Stimulated activated CD8-positive, alpha-beta memory T cell treated with anti-CD3 and anti-CD28 coated beads, Interleukin-7, amount 100 ng/mL, for 1 hour (primary cell): ENCODE data around the gene TTC6.

Experiments
- DNase-seq, 2 donors: peaks; one replicate each; pipeline ENCODE4 v3.0.0-alpha.2; 2020; ENCODE audit warnings: low read depth in 2 of 2

TTC6 gene

DNA sequence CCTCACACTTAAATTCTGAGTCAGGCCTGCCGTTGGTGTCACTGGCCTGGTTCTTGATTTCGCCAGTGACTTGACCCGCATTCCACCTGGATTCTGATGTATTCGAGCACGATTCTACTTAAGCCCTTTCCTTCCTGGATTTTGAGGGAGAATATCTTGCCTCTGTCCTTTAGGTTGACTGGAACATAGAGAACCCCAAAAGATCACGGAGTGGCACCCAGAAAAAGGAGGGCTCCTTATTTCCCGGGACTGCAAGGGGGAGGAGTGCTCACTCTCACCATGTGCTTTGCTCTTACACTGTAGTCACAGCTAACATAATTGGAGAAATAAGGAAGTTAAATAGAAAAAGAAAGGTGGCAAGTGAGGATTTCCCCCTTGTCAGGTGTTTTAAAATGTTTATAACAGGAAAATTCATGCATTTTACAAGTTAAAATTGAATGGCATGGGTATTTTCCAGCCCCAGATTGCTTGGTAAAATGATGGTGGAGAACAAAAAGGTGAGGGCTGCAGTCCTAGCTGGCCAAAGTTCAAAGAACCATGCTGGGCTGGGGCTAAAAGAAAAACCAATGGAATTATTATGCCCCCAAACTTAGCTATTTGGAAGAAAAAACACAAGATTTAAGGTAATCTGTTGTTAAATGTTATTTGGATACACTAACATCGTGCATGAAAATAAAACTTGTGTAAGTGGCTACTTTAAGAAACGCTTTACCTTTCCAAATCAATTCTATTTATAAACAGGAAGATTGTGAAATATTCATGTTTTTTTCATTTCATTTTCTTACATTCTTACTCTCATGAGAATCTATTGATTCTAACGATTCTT is 9.2 kb upstream of the TTC6 start:
- DNase-seq, result no peak

DNA sequence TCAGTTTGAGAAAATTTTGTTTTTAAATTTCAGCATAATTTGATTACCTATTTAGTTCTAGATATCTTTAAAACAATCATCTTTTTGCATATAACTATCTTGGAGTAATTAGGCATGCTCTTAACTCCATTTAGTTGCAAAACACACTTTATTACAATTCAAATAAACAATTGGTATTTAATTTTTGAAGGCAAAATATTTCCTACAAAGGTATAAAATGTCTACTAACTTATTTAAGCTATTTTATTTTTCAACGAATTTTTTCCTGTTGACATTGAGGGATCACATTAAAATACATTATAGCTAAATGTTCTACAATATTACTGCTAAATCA is 8.7 kb upstream of the TTC6 start:
- DNase-seq, result no peak

DNA sequence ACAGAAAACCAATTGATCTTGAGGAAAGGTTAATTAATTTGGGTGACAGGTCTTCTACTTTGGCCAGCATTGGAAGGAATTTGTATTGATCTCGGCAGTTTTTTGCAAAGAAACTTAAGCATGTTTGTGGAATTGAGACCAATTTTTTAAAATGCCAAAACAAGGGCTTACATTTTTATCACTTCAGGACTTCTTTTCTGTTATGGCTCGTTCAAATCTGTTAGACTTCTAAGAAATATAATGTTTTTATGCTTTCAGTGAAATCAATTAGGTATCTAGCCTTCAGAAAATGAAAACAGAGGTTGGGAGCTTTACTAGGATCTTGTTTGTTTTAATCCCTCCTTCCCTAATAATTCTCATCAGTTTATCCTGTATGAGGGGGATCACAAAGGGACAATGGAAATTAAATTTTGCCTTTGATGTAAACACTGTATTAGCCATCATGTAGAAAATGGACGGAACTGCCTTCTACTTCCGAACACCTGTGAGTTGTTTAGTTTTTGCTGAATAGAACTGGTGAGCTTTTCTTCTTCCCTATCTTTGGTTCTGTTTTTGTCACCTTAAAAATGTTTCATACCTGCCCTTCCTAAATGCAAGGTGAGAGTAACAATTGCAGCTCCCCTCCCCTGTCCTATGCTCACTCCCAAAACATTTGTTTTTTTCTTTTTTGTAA is 8.2 kb upstream of the TTC6 start:
- DNase-seq, result no peak

DNA sequence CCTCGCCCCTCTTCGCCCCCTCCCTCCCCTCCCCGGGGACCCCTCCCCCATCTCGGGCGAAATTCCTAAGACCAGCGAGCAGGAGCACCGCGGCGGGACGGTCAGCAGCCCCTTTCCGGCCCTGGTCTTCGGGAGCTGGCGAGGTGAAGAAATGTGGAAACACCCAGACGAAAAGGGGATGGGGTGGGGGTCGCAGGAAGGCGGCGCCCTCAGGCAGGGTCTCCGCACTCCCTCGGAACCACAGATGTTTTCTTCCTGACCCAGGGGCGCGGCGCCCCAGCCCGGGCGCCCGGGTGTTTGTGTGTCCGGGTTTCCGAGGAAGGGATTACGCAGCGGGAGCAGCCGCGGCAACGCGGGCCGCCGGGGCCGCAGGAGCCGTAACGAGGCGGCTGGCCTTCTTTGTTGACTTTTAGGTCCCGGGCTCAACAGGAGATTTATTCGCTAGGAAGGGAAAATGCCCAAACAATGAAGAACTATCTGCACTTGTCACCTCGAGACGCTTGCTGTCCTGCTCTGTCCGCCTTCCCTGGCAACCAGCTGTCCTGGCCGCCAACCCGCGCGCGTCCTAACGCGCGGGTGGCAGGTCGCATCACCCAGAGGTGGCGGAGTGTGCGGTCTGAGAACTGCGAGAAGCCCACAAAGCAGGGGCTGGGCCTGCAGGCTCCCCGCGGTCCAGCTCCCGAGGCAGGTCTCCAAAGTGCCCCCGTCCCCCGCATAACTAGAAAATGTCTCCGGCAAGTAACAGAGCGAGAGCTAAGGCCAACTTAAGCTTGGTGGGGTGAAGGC is 7.4 kb upstream of the TTC6 start:
- DNase-seq, result no peak

DNA sequence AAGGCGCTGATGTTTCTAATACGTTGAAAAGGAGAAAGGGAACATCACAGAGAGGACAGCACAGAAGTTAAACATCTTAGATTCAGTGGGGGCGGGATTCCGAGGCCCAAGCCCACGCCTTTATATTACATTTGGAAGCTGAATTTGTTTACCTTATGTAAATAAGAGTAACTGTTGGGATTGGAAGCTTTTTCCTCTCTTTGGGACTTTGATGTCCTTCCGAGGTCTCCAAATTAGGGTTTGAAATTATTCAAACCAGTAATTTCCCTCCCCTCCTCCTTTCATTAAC is 6.8 kb upstream of the TTC6 start:
- DNase-seq, result no peak

DNA sequence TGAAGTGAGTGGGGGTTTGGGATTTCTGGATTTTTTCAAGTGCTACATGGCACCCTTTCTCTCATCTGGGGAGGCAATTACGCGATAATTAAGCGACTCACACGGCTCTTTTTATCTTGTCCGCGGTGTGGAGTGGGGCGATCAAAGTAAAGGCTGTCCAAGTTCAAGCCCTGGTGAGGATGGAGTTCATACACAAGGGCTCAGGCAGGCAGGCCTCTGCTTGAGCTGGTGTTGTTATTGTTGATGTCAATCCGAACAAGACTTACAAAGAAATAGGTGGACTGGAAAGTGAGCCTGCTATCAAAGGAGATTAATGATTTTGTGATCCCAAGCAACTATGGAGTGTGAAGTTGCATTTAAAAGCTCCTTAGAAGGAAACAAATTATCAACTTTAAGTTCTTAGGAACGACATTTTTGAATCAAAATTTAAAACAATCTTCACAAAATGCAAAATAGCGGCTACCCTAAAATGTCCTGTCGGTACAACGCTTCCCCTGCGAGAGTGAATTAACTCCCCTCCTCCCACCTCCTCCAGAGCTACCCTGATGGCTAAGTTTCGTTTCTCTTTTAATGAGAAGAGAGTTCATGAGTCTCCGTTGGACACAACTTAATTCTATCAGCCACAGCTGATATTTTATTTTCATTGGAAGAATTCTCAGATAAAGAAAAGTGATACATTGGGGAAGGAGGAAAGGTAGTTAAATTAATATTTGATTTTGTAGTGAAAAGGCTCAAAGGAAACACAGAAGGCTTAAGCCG is 6.3 kb upstream of the TTC6 start:
- no peak for DNase-seq

DNA sequence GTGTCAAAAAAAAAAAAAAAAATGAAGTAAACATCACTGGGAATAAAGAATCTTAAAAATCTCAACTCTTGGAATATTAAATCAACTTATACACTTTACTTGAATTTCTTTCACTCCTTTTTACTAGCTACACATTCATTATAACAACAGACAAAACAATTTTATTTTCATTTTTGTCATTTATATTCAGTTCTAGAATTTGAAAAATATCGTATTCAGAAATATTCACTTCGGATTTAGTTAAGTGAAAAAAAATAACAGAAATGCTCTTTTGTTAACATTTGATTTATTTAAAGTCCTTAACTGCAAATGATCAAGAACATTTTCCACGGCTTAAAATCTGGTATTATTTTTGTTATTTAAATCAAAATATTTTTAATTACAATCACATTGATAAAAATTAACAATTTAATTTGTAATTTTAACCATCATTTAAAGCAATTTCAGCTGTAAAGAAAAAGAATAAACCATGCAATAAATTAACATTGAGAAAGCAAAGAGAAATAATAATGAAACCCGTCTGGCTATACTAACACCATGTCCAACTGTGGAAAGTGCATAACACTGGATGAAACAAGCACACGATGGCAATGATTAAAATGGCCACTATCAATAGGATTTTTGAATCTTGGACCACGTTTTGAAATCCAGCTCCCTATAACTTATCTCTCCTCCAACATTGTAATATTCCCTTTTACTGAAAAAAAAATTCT is 5.6 kb upstream of the TTC6 start:
- no peak for DNase-seq

DNA sequence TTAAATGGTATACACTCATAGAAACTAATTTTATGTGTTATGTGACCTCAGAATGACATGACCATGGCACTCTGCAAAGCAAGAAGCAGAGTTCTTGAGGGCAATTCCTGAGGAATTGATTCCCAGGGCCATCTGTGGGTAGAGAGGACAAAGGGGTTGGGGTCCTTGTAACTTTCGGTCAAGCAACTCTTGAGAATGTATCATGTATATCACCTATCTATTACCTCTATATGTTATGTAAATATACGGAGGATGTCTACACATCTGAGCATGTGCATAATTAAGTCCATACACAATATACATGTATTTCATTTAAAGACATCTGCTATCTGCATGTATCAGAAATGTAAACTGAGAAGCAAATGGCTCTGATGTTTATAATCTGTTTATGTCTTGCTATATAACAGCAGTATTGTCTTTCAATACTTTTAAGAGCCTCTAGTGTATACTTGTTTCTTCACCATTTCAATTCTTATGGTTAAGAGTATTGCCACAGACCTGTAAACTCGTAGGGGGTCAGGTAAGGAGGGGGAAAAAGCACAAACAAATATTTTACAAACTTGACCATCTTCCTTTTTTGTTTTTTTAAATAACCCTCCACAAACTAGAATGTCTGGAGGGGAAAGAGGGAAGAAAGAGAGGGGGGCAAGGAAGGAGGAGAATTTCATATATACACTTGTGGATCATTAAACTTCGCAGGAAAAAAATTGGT is 4.8 kb upstream of the TTC6 start:
- DNase-seq, result no peak

DNA sequence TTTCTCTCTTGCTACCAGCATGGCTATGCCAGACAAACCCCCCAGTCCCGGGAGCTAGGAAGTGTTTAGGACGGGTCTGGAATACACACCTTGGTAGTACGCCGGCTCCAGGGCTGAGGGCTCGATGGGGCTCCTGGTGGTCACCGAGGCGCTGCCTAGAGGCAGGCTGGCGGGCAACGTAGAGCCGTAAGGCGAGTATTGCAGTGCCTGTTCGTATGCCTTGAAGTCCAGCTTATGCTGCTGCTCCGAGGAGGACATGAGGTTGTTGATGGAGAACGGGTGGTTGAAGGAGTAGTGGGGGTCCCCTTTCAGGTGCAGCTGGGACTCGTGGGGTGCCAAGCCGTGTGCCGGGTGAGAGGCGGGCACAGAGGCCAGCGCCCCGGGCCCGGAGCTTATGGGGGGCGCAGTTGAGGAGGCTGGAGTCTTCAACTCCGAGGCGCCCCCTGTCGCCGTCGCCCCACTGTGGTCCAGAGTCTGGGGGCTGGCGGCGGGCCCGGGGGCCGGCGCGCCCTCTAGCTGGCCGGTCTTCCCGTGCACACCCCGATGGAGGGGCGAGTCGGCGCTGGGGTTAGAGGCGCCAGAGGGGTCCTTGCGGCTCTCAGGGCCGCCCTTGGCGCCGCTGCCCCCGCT is 4.0 kb upstream of the TTC6 start:
- no peak for DNase-seq

DNA sequence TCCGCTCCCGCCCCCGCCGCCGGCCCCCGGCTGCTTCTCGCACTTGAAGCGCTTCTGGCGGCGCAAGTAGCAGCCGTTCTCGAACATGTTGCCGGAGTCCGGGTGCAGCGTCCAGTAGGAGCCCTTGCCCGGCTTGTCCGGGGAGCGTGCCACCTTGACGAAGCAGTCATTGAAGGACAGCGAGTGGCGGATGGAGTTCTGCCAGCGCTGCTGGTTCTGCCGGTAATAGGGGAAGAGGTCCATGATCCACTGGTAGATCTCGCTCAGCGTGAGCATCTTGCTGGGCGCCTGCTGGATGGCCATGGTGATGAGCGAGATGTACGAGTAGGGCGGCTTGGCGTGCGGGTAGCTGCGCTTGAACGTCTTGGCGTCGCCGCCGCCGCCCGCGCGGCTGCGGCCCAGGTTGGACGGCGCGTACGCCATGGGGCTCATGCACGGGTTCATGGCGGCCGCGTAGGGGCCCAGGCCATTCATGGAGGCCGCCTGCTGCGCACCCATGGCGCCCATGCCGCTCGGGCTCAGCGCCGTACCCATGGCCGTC is 3.4 kb upstream of the TTC6 start:
- DNase-seq, result no peak

DNA sequence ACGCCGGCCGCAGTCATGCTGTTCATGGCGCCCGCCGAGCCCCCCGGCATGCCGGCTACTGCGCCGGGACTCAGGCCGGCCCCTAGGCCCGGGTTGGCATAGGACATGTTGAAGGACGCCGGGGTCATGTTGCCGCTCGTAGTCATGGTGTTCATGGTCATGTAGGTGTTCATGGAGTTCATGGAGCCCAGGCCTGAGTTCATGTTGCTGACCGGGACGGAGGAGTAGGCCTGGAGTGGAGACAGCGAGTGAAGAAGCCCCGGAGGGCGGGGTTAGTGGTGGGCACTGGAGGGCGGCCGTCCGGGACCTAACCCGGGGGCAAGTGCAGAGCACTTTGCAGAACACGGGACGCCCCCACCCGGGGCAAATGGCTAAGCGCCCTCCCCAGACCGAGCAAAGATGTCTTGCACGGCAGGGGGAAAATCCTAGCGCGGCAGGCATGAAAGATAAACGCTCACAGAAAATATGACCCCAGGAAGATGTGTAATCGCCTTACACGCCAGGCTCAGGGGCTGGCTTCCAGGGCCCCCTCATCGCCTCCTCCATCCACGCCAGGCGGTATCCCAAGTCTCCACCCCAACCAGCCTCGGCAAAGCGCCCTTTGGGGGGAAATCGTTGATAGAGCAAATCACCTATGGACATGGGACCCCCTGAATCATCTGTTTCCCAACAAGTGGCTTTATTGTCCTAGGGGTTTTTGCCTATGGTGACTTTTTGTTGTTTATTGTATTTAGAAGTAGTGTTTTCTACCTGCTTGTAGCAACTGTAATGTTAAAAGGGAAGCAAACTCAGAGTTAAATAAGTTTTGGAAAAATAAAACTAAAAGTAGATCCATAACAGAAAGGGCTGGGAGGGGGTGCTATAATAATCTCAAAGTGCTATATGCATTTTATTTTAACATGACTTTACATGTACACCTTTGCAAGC is 2.7 kb upstream of the TTC6 start:
- DNase-seq, result no peak

DNA sequence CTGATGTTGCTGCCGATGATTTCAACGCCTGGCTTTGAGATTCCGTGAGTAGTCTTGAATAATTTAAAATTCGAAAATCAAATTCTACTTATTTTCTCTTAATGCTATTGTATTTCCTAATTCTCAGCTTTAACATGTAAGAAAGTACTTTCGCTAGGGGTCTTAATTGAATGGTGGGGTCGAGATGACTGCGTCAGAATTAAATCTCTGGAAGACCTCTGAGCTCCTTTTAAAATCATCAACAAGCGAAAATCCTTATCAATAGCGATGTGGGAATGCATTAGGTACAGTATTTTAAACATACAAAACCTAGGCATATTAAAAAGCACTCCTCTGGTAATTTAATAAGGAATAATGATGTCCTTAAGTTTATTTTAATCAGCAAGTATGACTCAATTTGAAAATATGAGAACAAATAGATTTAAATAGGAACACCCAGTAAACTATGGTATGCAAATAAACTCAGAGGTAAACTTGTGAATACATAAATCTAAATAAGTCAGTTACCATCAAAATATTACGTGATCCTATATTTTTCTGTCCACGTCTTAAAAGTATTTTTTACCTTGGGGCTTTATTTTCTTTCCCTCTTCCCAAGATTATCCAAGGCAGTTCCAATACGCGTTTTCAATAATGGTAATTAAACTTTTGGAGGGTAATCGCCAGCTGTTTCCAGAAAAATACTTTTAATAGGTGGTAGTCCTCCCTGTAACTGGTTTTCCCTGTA is 1.8 kb upstream of the TTC6 start:
- no peak for DNase-seq

DNA sequence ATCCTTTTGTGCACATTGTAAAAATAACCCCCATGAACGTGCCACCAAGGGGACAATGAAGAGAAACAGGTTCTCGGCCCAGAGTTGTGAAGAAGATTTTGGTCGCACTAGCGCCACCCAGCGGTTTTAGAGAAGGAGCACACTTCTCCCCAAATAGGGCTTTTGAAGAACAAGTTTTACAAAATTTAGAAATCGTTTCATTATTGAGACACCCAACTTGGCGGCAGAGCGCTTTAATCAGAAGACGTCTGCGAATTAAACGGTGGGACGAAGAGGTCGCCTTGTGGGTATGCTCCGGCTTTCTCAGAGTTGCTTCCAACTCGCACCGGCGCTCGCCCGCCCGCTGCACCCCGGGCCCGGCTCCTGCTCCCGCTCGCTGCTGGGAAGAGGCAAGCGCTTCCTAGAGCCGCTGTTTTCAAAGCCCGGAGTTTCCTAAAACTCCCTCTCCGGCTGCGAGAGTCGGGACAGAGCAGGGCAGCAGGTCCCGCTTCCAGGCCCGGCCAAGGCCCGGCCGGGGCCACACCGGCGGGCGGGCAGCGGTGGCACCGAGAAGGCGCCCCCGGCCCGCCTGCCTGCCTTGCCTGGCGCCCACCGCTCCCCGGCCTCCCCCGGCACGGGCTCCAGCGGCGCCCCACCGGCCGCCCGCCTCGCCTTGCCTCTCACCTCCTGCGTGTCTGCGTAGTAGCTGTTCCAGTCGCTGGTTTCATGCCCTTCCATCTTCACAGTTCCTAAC is 1.0 kb upstream of the TTC6 start:
- DNase-seq, result no peak

DNA sequence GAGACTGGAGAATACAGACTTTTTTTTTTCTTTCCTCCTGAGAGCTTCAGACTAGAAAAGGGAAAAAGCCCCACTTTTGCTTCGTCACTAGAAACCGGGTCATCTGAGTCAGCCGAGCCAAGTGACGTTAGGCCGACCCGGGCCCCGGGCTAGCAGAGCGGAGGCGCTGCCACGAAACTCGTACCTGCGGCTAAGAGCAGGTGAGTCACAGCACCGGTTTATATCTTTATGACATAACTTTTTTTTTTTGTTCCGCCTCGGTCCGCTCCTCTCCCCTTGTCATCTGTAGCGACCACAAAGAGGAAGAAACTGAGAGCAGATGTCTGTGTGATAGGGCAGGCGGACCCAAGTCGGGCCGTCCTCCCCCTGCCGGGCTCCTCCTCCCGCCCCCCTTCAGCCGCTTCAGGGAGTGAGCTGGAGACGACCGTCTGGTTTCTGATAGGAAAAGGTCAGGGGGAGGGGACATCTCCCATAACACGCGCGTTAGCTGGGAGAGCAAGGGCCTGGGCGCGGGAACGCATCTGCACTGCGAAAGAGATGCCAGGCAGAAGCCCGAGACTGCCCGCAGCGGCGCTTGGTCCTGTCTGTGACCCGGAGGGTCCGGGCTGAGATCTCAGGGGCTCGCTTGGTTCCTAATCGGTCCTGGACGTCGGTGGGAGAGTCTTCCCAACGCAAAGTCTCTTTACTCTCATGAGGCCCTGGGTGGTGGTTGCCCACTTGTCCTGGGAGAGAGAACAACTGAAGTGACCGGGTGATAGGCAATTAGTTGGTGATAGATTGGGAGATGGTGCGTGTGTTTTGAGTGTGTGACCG is 586 bp downstream of the TTC6 start:
- no peak for DNase-seq

DNA sequence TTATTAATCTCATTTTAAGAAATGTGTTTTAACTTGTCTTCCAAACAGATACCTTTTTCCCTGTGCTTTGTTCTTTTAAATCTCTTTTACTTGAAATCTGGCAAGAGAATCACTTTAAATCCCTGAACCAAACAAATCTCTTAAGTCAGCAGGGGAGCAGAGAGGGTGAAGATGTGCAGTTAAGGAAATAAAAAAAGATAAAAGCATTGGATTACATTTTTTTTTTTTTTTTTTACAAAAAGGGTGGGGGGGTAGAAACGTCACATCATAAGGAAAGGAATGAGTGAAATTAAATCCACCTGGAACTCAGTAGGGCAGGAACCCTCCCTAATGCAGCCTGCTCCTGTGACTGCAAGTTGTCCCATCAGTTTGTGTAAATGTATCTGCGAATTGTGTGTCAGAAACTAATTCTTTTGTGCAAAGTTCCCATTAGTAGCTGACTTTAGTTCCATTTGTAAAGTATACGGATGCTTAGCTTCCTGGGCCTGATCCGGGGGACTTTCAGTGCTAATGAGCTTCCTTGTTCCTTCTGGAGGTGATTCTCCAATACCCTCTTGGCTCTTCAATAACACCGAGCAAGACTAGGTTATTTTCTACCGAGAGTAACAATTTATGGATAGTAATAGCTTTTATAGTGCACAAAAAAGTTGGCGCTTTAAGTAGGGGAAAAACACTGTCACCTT is 1.5 kb downstream of the TTC6 start:
- DNase-seq, result no peak

DNA sequence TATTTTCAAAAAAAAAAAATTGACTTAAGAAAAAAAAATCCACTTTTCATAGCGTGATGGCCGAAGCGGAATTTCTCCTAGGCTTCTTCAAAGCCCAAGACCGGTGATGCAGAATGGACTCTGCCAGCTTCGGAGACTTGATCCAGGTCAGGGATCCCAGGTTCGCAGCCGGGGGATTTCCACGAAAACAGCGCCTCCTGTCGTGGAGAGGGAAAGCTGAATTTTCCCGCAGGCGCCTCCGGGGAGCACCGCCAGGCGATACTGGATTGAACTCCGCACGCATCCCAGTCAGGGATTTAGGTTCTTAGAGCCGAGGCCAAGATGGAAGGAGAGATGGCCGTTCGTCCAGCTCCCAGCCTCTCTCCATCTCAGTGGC is 2.1 kb downstream of the TTC6 start:
- no peak for DNase-seq
